Putamen (tissue), 1 donor: Measurements from ENCODE around the gene LPAR1.
"Not testable (repeated sequence)": the region's sequence is repeated elsewhere in the genome, so short reads cannot be mapped to it uniquely, and the experiment has no call there.

Source experiments
- DNase-seq: peaks from one replicate; pipeline ENCODE4 v3.0.0-alpha.2; 2016; ENCODE audit warnings: low spot score

LPAR1 gene

GRCh38 chr9:110874963-110875674, 163.2 kb downstream of the LPAR1 start:
- DNase-seq = peak; percentile 45

DNA sequence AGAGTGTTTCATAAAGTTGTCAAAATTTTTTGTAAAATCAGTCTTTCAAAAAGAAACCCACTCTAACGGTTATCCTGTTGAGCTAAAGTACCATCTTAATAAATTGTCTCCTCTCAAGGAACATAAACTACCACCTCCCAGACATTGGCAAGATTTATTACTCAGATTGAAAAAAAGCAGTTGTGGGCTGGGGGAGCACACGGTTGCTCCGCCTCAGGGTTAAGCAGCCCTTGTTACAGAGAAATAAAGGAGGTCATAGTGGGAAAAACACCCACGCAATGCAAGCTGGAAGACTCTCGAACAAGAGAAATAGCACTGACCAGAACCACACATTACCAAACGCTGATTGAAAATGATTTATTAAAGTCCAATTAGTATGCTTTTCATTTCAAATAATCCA, 165.3 kb downstream of the LPAR1 start:
- no peak for DNase-seq

- DNase-seq = no peak
These were observed 166.5 kb downstream of the LPAR1 start for GRCh38 chr9:110871736-110872135.

DNA sequence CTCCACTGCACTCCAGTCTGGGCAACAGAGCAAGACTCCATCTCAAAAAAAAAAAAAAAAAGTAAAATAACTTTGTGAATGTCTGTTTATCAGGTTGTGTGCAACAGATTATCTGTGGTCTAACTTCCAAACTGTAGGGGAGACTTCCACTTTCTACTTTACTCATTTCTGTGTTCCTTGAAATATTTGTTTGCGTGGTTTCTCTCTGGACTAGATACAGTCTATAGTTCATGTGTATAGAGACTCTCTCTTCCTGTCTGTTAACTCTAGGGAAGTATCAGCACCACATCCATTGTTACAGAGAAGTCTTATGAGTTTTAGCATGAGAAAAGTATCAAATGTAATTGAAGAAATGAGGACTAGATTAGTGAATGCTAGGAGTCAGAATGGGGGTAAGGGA, 168.3 kb downstream of the LPAR1 start:
- DNase-seq = no peak

DNA sequence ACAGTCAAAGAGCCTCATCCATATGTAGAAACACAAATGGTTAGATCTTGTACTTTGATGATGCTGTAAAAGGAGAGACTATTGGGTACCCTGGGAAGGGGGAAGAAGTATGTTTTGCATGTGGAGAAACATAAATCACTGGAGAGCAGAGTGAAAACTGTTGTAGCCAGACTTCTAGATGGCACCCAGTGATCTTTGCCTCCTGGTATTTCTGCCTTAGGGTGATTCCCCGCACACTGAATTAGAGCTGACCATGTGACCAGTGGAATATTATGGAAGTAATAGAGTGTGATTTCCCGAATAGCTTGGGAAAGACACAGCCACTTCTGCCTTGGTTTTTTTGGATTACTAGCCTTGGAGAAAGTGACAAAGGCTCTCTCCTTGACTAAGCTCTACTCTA, 174.3 kb downstream of the LPAR1 start:
- no peak for DNase-seq

- DNase-seq = not testable (repeated sequence)
These were observed 176.7 kb downstream of the LPAR1 start for GRCh38 chr9:110861370-110862110.

- DNase-seq = peak; percentile 30
These were observed 181.5 kb downstream of the LPAR1 start for GRCh38 chr9:110856772-110857171.

- no peak for DNase-seq
These were observed 187.7 kb downstream of the LPAR1 start for GRCh38 chr9:110850401-110851135.

DNA sequence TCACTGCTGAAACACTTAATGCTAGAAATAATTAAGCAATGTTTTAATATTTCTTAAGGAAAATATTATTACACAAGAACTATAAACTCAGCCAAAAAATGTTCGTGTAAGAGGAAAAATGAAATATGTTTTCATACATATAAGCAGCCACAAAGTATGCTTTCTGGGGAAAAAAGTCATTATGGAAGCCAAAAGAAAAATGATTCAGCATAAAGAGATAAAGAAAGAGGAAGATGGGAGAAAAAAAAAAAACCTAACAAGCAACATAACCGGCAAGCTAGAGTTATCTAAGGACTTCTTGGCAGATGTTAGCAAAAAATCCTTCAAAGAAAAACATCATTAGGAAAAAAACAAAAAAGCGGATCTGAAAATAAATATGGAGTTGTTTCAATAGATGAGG, 190.6 kb downstream of the LPAR1 start:
- no peak for DNase-seq

DNA sequence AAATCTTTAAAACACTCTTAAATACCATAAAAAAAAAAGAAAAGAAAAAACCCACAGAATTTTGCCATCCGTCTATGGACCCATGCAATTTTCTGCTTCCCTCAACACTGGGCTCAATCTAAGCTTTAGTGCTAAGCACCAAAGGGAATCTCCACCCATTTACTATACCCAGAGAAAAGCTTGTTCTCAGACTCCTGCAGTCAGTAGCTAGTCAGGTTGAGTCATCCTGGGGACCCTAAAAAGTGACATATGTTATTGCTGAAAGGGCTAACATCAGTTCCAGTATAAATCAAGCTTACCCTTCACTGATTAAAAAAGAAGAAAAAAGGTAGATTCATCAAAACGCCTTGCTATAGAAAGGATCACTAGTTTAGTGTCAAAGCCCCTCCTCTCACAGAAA, 192.1 kb downstream of the LPAR1 start:
- no peak for DNase-seq

DNA sequence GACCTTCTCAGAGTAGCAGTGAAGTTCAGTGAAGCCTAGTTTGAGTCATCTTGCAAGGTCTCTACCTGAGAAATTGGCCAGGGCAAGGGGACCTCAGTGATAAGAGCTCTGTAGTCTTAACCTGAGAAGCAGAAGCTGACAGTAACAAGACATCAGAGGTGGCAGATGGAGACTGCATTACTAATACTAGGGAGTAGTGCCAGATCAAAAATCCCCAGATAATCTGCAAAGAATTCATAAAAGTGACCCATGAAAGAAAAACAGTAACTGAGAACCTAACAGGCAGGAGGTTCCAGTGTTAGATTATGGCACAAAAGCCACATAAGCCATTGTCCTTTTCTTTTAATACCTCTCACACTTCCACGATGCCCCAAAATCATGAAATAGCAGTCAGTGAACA, 194.1 kb downstream of the LPAR1 start:
- DNase-seq = no peak

- DNase-seq = no peak
These were observed 195.3 kb downstream of the LPAR1 start for GRCh38 chr9:110842986-110843385.

- DNase-seq = no peak
These were observed 196.1 kb downstream of the LPAR1 start for GRCh38 chr9:110842169-110842568.

GRCh38 chr9:110837401-110838005, 200.8 kb downstream of the LPAR1 start:
- DNase-seq = no peak

GRCh38 chr9:110835859-110836271, 202.4 kb downstream of the LPAR1 start:
- DNase-seq = no peak

- no peak for DNase-seq
These were observed 202.9 kb downstream of the LPAR1 start for GRCh38 chr9:110835404-110835803.

DNA sequence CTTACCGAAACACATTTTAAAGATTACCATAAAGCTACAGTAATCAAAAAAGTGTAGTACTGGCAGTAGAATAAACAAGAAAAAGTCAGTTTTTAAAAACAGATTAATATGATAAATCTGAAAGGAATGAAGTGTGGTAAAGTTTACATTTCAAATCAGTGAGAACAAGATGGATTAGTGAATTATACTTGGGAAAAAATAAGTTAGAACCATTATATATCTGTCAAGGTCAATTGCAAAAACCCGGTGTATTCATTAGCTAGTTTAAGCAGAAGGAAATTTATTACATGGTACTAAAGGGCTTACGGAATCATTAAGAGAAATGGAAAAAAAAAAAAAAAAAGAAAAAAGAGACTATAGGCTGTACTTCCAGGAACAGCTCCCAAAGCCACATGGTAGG, 205.3 kb downstream of the LPAR1 start:
- DNase-seq = no peak

GRCh38 chr9:110830495-110830894, 207.8 kb downstream of the LPAR1 start:
- no peak for DNase-seq

- DNase-seq = peak; percentile 65
These were observed 210.0 kb downstream of the LPAR1 start for GRCh38 chr9:110828264-110828663.

GRCh38 chr9:110826400-110826799, 211.9 kb downstream of the LPAR1 start:
- not testable (repeated sequence) for DNase-seq

- no peak for DNase-seq
These were observed 212.3 kb downstream of the LPAR1 start for GRCh38 chr9:110825950-110826349.

DNA sequence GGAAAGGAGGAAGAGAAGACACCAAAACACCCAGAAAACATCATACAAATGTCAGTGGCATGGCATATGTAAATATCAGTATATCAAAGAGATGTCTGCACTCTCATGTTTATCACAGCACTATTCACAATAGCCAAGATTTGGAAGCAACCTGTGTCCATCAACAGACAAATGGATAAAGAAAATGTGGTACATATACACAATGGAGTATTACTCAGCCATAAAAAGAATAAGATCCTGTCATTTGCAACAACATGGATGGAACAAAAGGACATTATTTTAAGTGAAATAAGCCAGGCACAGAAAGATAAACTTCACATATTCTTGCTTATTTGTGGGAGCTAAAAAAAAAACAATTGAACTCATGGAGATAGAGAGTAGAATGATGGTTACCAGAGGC, 213.1 kb downstream of the LPAR1 start:
- DNase-seq = not testable (repeated sequence)
